DMS114 treated with DMSO at 0.1 percent for 48 hours (cell line): ENCODE measurements around the gene CXorf38.
"Not testable (repeated sequence)": the region's sequence is repeated elsewhere in the genome, so short reads cannot be mapped to it uniquely, and the experiment has no call there.

Experiments used
- DNase-seq: peaks from one replicate; lab custom pipeline; 2025; ENCODE audit not compliant: unreplicated experiment; lab: John Stamatoyannopoulos, UW

The CXorf38 gene

DNA sequence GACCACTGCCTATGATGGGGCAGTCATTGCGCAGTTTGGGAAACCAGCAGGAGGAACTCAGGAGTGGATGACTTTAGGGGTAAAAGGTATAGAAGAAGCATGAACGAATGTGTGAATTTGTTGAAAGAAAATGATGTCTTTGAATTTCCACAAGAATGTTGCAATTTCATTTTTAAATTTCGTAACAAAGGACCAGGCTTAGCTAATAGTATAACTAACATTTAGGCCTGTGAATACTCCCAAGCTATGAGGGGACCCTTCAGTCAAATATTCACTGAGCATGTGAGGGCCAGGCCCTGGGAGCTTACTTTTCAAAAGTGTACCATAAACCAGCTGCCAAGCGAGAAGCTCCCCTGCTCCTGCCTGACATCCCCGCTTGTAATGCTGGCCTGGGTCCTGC, 18.9 kb downstream of the CXorf38 start:
- no peak for DNase-seq

DNA sequence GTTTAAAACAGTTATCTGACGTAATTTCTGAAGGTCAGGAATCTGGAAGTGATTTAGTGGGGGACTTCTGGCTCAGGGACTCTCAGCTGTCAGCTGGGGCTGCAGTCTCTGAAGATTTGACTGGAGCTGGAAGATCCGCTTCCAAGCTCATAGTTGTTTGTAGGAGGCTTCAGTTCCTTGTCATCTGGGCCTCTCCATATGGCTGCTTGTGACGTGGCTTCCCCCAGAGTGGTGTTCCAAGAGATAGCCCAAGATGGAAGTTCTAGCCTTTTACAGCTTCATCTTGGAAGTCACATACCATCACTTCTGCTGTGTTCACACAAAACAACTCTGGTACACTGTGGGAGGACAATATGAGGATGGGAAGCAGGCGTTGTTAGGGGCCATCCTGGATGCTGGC, 22.1 kb downstream of the CXorf38 start:
- no peak for DNase-seq

DNA sequence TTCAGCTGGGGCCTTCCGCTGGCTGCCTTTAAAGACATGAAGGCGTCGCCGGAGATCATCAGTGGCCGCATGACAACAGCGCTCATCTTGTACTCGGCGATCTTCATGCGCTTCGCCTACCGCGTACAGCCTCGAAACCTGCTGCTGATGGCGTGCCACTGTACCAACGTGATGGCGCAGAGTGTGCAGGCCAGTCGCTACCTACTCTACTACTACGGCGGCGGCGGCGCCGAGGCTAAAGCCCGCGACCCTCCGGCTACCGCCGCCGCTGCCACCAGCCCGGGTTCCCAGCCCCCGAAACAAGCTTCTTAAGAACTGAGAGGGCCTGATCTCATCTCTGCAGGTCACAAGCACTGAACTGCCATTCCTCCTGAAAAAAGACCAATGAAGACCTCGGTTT, 23.7 kb downstream of the CXorf38 start:
- no peak for DNase-seq

DNA sequence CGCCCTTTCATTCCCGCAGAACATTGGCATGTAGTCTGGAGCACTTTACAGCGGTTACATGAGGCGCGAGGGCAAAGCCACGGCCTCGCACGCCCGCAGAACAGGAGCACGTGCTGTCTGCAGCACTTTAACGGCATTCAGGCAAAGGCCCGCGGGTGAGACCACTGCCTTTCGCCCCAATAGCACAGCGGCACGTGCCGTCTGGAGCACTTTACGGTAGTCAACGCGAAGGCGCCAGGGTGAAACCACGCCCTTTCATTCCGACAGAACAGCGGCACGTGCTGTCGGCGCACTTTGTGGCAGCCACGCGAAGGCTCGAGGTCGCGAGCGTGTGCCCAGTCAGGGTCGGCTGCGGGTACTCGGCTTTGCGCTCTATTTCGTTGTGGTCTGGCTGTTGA, 24.2 kb downstream of the CXorf38 start, which contains the start of gene MPC1L:
TSS of gene MPC1L (plus strand) at position 290 of the 398 bp plus-strand sequence. CDS start 138 bp downstream, outside the sequence.
- DNase-seq: no peak

DNA sequence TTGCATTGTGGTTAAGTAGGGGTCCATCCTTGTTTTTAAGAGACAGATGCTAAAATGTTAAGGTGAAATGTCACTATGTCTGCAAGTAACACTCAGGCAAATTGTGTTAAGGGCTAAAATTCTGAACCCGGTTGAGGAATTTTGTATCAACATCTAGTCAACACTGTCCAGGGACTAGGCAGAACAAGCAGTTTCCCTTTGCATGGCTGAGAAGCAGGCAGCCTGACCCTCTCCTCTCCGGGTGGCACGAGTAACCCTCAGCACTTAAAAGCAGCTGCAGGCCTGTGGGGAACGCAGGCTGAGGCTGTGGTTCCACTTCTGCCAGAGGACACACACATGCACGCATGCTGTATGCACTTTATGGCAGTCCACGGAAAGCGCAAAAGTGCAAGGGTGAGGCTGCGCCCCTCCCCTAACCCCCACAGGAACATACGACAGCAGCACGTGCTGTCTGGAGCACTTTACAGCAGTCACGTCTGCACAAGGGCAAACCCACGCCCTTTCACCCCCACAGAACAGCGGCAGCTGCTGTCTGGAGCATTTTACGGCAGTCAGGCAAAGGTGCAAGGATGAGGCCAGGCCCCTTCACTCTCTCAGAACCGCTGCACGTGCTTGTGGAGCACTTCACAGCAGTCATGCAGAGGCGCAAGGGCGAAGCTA, 24.8 kb downstream of the CXorf38 start:
- no peak for DNase-seq

DNA sequence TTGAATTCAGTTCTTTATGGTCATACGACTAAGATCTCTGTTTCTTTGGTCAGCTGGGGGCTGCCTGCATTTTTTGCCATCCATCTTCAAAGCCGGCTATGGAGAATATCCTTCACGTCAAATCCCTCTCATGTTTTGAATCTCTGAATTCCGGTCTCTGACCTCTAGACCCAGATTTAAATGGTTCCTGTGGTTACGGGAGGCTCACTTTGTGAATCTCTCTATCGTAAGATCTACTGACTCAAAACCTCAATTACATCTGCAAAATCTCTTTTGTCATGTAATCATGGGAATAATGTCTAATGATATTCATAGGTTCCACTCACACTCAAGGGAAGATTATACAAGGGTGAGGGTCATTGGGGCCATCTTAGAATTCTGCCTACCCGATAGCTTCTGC, 29.8 kb downstream of the CXorf38 start:
- no peak for DNase-seq

DNA sequence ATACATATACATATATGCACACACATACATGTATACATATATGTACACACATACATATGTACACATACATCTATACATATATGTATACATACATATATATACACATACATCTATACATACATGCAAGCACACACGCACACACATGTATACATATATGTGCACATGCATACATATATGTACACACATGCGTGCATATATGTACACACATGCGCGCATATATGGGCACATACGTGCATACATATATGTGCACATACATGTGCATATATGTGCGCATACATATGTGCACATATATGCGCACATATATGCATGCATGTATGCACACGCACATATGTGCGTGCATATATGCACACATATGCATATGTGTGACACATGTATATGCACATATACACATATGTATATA, 31.4 kb downstream of the CXorf38 start:
- no peak for DNase-seq

DNA sequence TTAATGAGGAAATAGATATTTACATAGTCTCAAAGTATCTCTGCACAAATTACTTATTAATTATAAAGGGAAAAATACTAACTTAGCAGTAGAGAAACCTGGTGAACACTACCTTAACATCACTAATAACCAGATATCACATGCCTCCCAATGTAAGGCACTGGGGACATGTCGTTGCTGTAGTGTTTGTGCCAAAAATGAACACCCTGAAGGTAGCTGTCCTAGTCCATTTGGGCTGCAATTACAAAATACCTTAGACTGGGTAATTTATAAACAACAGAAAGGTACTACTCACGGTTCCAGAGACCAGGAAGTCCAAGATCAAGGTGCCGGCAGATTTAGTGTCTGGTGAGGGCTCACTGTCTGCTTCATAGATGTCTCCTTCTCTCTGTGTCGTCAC, 34.9 kb downstream of the CXorf38 start:
- no peak for DNase-seq

DNA sequence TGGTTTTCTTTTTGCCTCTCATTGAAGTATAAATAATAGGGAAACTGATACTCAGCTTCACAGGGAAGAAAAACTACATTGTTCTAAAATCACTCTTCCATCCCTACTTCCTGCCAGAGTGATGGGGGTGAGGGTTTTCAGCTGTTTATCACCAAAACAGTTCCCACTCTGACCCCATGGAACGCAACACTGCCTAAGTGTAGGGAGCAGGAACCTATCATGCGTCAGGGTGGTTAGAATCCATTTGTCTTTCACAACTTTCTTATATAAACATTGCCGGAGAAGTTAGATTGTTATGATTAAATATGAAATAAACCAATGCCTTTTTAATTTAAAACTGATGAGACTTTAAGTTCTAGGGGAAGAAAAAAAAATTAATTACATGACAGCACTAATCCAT, 40.0 kb downstream of the CXorf38 start:
- DNase-seq: no peak

DNA sequence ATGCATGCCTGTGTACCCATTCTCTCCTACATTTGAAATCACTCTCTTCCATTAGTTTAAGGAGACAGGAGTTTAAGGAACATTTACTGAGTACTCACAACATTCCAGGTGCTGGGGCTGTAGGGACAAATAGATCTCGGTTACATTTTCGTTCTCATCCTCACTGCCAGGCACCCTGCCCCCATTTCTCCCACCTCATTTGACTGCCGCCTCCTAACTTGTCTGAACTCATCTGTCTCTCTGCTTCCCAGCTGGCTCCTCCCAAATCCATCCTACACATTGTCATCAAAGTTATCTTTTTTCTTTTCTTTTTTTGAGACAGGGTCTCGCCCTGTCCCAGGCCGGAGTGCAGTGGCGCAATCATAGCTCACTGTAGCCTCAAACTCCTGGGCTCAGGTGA, 43.9 kb downstream of the CXorf38 start:
- no peak for DNase-seq

DNA sequence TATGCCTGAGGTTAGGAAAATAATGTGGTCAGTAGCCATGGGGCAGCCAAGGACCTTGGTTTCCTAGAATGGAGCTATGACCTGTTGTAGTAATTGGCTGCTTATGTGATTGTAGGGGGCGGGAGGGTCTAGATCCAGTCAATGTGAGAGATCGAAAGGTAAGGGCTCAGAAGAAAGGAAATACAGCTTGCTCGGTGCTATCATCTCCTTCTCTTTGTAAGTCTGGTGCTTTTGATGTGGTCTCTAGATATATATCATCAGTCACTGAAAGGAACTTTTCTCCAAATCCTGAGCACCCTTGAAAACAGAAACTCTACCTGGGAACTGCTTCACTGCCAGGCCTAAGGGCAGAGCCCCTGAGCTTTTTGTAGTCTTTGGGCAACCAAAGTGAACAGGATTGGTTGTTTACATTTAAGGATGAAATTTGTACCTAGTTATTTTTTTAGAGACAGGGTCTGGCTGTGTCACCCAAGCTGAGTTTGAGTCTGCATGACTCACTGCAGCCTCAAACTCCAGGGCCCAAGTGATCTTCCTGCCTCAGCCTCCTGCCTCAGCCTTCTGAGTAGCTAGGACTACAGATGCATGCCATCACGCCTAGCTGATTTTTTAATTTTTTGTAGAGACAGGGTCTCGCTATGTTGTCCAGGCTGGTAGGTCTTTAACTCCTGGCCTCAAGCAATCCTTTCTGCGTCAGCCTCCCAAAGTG, 57.6 kb downstream of the CXorf38 start:
- not testable (repeated sequence) for DNase-seq

DNA sequence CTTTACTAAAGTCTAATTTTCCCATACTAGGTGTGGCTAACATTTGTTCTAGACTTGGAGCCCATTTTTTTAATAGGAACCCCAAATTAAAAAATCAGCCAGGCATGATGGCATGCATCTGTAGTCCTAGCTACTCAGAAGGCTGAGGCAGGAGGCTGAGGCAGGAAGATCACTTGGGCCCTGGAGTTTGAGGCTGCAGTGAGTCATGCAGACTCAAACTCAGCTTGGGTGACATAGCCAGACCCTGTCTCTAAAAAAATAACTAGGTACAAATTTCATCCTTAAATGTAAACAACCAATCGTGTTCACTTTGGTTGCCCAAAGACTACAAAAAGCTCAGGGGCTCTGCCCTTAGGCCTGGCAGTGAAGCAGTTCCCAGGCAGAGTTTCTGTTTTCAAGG, 59.7 kb downstream of the CXorf38 start:
- not testable (repeated sequence) for DNase-seq

DNA sequence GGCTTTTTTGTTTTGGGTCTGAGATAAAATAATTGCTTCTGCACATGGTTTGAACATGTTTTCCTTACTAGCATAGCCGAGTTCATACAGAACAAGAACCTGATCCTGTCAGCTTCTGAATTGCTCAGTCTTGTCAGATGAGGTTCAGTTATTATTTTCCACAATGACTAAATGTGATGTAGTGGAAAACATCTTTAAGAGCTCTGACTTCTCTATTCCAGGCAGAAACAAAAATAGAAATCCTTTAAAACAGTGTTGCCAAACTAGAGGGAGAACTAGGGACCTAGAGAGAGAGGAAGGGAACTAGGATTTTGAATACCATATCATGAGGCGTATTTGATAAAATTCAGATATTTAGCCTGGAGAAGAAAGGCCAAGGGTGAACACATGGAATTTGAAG, 64.5 kb downstream of the CXorf38 start:
- DNase-seq: no peak

DNA sequence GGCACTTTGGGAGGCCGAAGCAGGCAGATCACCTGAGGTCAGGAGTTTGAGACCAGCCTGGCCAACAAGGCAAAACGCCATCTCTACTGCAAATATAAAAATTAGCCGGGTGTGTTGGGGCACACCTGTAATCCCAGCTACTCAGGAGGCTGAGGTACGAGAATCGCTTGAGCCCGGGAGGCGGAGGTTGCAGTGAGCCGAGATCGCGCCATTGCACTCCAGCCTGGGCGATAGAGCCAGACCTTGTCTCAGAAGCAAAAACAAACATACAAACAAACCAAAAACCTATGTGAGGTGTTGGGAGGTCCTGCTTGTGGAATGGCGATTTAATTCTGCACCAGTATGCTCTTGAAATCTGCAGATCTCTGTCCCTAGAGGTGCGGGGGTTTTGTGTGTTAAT, 65.2 kb downstream of the CXorf38 start:
- DNase-seq: not testable (repeated sequence)

DNA sequence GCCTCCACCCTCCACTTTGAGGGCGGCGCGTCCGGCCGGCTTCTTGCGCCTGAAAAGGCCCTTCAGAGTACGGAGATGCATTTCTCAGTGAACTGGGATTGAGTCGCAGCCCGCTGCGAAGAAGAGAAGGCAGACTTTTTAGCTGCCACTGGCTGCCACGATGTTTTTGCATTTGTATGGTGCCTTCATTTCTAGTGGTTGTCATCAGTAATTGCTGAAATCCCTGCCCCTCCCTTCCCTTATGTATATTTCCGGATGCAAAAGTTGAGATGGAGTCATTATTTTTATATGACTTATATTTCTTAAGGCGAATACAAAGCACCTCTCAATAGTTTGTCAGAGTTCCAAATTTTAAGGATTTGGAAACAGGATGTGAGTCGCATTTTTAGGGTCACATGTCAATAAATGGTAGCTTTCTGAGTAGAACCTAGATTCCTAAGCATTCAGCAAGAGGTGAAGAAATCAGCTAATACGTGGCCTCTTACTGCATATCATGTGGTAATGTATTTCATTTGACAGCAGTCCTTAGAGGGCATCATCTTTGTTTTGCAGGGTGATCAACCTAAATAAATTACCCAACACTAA, 65.9 kb downstream of the CXorf38 start:
- no peak for DNase-seq

DNA sequence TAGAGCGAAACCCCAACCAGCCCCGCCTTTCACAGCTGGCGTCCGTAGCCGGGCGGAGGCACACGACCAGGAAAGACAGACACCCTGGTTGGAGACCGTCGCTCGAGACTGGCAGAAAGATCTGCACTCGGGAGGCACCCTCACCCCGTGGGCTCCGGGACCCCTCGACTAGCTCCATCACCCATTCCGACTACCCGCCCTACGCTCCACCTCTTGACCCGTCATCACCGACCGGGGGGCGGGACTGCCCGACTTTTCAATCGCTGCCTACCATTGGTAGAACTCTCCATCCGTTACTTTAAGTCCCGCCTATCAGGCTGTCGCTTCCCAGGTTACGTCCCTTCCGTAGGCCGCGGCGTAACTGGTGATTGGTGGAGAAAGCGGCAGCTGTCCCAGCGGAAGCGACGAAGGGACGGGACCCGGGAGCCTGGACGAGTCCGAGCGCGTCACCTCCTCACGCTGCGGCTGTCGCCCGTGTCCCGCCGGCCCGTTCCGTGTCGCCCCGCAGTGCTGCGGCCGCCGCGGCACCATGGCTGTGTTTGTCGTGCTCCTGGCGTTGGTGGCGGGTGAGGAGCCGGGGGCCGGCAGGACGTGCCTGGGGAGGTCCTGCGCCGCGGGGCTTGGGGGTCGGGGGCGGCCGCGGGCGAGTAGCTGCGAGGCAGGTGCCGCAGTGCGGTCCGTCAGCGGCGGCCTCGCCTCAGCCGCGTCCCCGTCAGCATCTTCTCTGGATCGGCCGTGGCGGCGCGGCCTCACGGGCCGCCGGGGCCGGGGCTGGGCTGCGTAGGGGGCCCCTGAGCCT, 66.6 kb downstream of the CXorf38 start, which contains the start of gene ATP6AP2:
TSS of gene ATP6AP2 (plus strand) at position 434 of the 799 bp plus-strand sequence. CDS start at position 530, 96 bp downstream.
- peak; percentile 88 for DNase-seq

DNA sequence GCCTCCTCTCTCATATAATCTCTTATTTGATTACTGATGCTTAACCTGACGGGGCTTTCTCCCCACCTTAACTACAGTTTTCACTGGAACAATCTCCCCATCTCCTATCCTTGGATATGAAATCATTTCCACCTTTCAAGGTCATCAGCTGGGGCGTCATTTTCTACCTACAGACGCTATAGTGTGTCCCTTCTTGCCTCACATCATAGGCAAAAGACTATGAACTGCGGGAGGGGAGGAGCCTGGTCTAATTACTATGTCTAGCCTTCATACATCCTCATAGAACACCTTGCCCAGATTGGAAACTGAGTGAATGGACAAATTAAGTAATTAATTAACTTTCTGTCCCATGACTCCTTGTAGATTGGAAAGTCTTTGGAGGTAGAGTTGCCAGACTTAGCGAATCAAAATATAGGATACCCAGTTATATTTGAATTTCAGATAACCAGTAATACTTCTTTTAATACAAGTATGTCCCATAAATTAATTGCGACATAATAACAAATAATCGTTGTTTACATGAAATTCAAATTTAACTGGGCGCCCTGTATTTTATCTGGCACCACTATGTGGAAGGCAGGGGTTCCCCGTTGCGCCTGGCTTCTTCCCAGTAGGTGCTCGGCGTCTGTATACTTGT, 67.3 kb downstream of the CXorf38 start:
- no peak for DNase-seq

DNA sequence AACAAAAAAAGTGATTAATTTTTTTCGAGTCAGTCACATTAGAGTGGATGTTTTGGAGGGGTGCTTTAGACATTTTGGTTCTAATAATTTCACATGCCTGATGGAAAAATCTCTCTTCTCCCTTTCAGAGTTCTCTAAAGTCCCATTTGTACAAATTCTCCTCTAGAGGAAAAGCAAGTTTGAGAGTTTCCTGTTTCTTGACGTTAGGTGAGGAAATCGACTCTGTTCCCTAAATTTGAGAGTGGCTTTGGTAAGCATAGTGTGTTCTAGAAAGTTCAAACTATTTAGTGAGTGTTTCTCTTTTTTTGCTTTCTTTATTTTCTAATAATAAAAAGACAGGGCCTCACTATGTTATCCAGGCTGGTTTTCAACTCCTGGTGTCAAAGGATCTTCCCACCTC, 68.2 kb downstream of the CXorf38 start:
- DNase-seq: no peak

DNA sequence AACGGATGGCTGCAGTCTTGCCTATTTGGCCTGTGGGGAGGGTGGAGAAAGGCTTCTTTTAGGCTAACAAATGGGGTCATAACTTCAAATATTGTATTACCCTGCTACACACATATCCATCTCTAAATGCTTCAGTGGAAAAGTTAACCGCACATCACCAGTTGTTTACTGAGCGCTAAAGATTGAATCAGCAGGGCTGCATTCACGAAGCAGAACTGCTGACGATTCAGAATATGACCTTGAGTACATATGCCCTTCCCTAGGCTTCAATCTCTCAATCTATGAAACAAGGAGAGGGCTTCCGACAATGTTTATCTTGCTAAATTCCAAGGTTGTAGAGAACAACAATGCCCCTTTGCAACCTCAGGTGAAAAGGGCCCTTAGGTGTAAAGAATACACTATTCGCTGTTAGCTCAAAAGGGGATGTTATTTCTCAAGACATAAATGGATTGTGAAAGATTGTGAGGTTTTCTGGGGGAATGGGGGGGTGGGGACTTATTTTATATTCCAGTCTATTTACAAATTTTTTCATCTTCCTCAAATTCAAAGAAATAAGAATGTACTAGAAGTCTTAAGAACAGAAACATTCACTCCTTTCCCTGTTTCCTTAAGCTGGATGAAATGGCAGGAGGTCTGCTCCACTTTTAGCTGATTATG, 69.2 kb downstream of the CXorf38 start:
- DNase-seq: no peak
